ENCODE measurements around the gene SIPA1.

Gene SIPA1

GRCh38 chr11:65649656-65650546, 12.0 kb downstream of the SIPA1 start:
- TF ChIP-seq, protein P1, sequence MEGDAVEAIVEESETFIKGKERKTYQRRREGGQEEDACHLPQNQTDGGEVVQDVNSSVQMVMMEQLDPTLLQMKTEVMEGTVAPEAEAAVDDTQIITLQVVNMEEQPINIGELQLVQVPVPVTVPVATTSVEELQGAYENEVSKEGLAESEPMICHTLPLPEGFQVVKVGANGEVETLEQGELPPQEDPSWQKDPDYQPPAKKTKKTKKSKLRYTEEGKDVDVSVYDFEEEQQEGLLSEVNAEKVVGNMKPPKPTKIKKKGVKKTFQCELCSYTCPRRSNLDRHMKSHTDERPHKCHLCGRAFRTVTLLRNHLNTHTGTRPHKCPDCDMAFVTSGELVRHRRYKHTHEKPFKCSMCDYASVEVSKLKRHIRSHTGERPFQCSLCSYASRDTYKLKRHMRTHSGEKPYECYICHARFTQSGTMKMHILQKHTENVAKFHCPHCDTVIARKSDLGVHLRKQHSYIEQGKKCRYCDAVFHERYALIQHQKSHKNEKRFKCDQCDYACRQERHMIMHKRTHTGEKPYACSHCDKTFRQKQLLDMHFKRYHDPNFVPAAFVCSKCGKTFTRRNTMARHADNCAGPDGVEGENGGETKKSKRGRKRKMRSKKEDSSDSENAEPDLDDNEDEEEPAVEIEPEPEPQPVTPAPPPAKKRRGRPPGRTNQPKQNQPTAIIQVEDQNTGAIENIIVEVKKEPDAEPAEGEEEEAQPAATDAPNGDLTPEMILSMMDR (IDR thresholded peaks at IDR 0.05; ENCODE audit: extremely low read depth, insufficient read depth, missing control alignments), result no peak
- in situ Hi-C loops (cut with MboI; ENCODE audit: low pct_unique_long_range_greater_than_20kb, low sequenced_read_pairs, unreplicated experiment), result no loop called here
- no peak for DNase-seq (ENCODE audit: low spot score)

- TF ChIP-seq, protein P1 (IDR thresholded peaks at IDR 0.05; ENCODE audit: extremely low read depth, insufficient read depth, missing control alignments), result no peak
- no peak for DNase-seq (ENCODE audit: low spot score)
- in situ Hi-C loops (cut with MboI; ENCODE audit: low pct_unique_long_range_greater_than_20kb, low sequenced_read_pairs, unreplicated experiment), result no loop called here
Measured at GRCh38 chr11:65650547-65651338, 12.8 kb downstream of the SIPA1 start.

DNA sequence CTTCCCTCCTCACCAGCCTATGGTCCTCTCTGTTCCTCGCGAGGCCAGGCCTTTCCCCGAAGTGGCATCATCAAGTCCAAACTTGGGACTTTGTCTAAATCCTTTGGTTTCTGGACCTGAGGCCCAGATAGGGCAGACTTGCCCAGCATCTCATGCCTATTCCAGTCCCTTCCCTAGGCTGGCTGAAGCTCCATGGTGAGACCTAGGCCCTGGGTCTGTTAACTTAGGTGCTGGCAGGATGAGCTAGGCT, 13.4 kb downstream of the SIPA1 start:
- in situ Hi-C loops (cut with MboI; ENCODE audit: low pct_unique_long_range_greater_than_20kb, low sequenced_read_pairs, unreplicated experiment), result no loop called here
- DNase-seq (ENCODE audit: low spot score), result no peak
- TF ChIP-seq, protein P1 (IDR thresholded peaks at IDR 0.05; ENCODE audit: extremely low read depth, insufficient read depth, missing control alignments), result no peak

GRCh38 chr11:65651589-65652510, 13.9 kb downstream of the SIPA1 start:
- TF ChIP-seq, protein P1 (IDR thresholded peaks at IDR 0.05; ENCODE audit: extremely low read depth, insufficient read depth, missing control alignments), result no peak
- in situ Hi-C loops (cut with MboI; ENCODE audit: low pct_unique_long_range_greater_than_20kb, low sequenced_read_pairs, unreplicated experiment), result no loop called here
- DNase-seq (ENCODE audit: low spot score), result no peak

DNA sequence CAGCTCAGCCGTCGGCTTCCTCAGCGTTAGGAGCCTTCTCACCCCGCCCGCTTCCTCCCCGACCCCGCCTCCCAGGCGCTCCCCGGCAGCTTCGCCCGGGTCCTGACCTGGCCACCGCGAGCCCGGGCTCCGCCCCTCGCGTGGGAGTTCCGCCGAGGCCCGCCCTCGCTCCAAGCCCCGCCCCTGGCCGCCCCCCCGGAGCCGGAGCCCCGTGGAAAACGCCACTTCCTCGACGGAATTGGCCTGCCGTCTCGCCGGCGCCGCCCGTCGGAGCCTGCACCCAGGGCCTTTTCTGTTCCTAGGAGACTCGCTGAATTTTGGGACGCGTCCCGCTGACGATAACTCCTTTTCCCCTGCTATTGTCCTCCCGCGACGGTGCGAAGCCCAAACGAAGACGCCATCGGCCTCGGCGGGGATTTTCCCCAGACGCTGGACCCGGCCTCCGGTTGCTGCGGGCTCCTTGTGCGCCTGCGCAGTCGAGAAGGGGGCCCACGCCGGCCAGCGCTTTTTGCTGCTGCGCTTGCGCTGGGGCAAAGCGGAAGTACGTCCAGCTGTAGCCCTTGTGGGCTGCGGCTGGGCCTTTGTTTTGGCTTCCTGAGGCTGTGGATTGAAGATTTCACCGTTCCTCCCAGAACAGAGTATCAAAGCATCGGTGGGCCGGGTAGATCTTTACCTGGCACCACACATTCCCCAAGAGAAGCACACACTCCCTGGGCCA, 14.8 kb downstream of the SIPA1 start:
- peak; percentile 99 for DNase-seq (ENCODE audit: low spot score)
- TF ChIP-seq, protein P1 (IDR thresholded peaks at IDR 0.05; ENCODE audit: extremely low read depth, insufficient read depth, missing control alignments), result no peak
- in situ Hi-C loops (cut with MboI; ENCODE audit: low pct_unique_long_range_greater_than_20kb, low sequenced_read_pairs, unreplicated experiment), result no loop called here

Data from GM13977 (cell line).